ENCODE data around the gene TMCO1.

Gene TMCO1

DNA sequence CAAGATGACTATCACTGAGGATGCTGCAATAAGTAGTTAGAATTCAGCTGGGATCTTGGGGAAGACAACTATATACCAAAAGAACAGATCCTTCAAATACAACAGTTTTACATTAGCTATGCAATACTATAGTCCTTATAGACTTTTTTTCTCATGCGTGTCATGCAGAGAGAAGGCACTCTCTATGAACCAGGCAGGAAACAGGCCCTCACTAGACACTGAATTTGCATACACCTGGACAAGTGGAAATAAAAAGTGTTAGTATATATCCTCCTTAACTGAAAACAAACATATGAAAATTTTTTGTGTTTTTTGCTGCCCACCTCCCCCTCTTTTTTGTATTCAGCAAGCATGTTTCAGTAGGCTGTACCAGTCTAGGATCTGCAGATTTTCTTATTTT lies 29.9 kb downstream of the TMCO1 start:
- H4K8ac ChIP-seq (ENCODE audit: low read length) = no peak overlapping the region
- no peak overlapping the region for H2BK5ac ChIP-seq (ENCODE audit: low read depth, low read length, poor library complexity, severe bottlenecking)
- no peak overlapping the region for H3K9ac ChIP-seq (ENCODE audit: low read length)
- DNase-seq = no peak
- H2BK12ac ChIP-seq (ENCODE audit: low read length in 2 of 2) = no peak overlapping the region
- H3K9me3 ChIP-seq (ENCODE audit: control insufficient read depth, low read length) = no peaks in the 10 kb centered on the region
- no peak overlapping the region for H4K91ac ChIP-seq (ENCODE audit: low read length)
- H2AFZ ChIP-seq (ENCODE audit: low read depth, low read length) = no peak overlapping the region
- peaks cover 19% of the 10 kb centered on the region for H3K79me1 ChIP-seq (replicated peaks; ENCODE audit: low read length, poor library complexity, severe bottlenecking)
- H3K18ac ChIP-seq (ENCODE audit: low read depth in 1 of 2, low read length in 2 of 2) = no peak overlapping the region
- H2AK5ac ChIP-seq (ENCODE audit: low read length, severe bottlenecking) = no peak overlapping the region
- no peak overlapping the region for H3K14ac ChIP-seq (ENCODE audit: low read length in 2 of 2)
- no peak overlapping the region for H3K27ac ChIP-seq (ENCODE audit: low read length, poor library complexity, severe bottlenecking)
- H3K4me2 ChIP-seq (ENCODE audit: low read length, poor library complexity, severe bottlenecking) = no peak overlapping the region
- no peaks in the 10 kb centered on the region for H3K4me1 ChIP-seq (ENCODE audit: control insufficient read depth, insufficient read depth, low read depth, low read length)
- peaks cover 17 to 67% of the 10 kb centered on the region in 2 experiments for H3K36me3 ChIP-seq (ENCODE audit: control insufficient read depth in 1 of 2, insufficient read depth in 2 of 2, low read depth in 1 of 2, low read length in 2 of 2)
- H3K4me3 ChIP-seq (ENCODE audit: insufficient read depth in 1 of 2, low read depth in 1 of 2, low read length in 2 of 2) = no peak overlapping the region
- H2BK120ac ChIP-seq (ENCODE audit: low read depth, low read length) = no peak overlapping the region
- H3K27me3 ChIP-seq (ENCODE audit: control insufficient read depth in 1 of 2, insufficient read depth in 1 of 2, low read length in 2 of 2) = no peaks in the 10 kb centered on the region
- H2BK15ac ChIP-seq (ENCODE audit: low read depth, poor library complexity, severe bottlenecking) = no peak overlapping the region
- no CpG with 5 or more reads among the region's 1 CpG for WGBS
- H3K23ac ChIP-seq (ENCODE audit: low read length in 2 of 2) = no peak overlapping the region
- no peak overlapping the region for H3K4ac ChIP-seq (ENCODE audit: low read depth in 1 of 2, low read length in 2 of 2)

DNA sequence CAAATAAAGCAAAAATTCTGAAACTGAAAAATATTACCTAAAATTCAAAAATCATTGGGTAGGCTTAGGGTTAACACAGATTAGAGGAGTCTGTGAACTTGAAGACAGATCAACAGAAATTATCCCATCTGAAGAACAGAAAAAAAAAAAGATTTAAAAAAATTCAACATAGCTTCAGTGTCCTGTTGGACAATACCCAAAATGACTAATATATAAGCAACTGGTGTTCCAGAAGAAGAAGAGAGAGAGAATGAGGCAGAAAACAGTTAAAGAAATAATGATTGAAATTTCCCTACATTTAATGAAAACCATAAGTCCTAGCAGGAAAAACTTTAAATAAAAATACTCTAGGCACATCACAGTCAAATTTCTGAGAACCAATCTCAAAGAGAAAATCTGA lies 31.5 kb downstream of the TMCO1 start:
- Histone ChIP-seq H3K23ac (ENCODE audit: low read length in 2 of 2) (no peak overlapping the region), H2BK5ac (ENCODE audit: low read depth, low read length, poor library complexity, severe bottlenecking) (no peak overlapping the region), H2BK15ac (ENCODE audit: low read depth, poor library complexity, severe bottlenecking) (no peak overlapping the region), H3K18ac (ENCODE audit: low read depth in 1 of 2, low read length in 2 of 2) (no peak overlapping the region), H2AK5ac (ENCODE audit: low read length, severe bottlenecking) (no peak overlapping the region), H4K8ac (ENCODE audit: low read length) (no peak overlapping the region), H3K36me3 (ENCODE audit: control insufficient read depth in 1 of 2, insufficient read depth in 2 of 2, low read depth in 1 of 2, low read length in 2 of 2) (peaks cover 16 to 66% of the 10 kb centered on the region in 2 experiments), H3K4me2 (ENCODE audit: low read length, poor library complexity, severe bottlenecking) (no peak overlapping the region), H2AFZ (ENCODE audit: low read depth, low read length) (no peak overlapping the region), H3K27me3 (ENCODE audit: control insufficient read depth in 1 of 2, insufficient read depth in 1 of 2, low read length in 2 of 2) (no peaks in the 10 kb centered on the region), H3K14ac (ENCODE audit: low read length in 2 of 2) (no peak overlapping the region), H3K4me1 (ENCODE audit: control insufficient read depth, insufficient read depth, low read depth, low read length) (no peaks in the 10 kb centered on the region), H3K27ac (ENCODE audit: low read length, poor library complexity, severe bottlenecking) (no peak overlapping the region), H3K4ac (ENCODE audit: low read depth in 1 of 2, low read length in 2 of 2) (no peak overlapping the region), H3K9me3 (ENCODE audit: control insufficient read depth, low read length) (no peaks in the 10 kb centered on the region), H3K4me3 (ENCODE audit: insufficient read depth in 1 of 2, low read depth in 1 of 2, low read length in 2 of 2) (no peak overlapping the region), H3K9ac (ENCODE audit: low read length) (no peak overlapping the region), H4K91ac (ENCODE audit: low read length) (no peak overlapping the region), H2BK12ac (ENCODE audit: low read length in 2 of 2) (no peak overlapping the region), H2BK120ac (ENCODE audit: low read depth, low read length) (no peak overlapping the region), H3K79me1 (replicated peaks; ENCODE audit: low read length, poor library complexity, severe bottlenecking) (peaks cover 18% of the 10 kb centered on the region)
- no peak for DNase-seq

DNA sequence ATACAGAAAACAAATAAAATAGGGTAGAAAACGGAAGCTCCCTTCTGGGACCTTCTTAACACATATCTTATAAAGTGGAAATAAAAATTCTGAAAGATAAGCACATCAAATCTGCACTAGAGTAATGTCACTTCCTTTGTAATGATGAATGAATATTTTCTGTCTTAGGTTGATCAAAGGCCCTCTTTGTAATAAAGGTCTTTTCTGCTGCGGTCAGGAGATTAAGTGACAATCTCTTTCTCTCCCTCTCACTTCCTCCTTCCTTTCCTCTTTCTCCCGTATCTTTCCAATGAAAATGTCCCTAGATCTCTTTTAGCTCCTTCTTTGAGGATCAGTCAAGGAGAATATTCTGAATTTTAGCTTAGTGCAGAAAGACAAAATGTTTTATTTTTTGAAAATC lies 33.8 kb downstream of the TMCO1 start:
- Histone ChIP-seq H2BK12ac (ENCODE audit: low read length in 2 of 2) (no peak overlapping the region), H4K91ac (ENCODE audit: low read length) (no peak overlapping the region), H3K4me3 (ENCODE audit: insufficient read depth in 1 of 2, low read depth in 1 of 2, low read length in 2 of 2) (no peak overlapping the region), H3K79me1 (replicated peaks; ENCODE audit: low read length, poor library complexity, severe bottlenecking) (peaks cover 15% of the 10 kb centered on the region), H3K18ac (ENCODE audit: low read depth in 1 of 2, low read length in 2 of 2) (no peak overlapping the region), H3K4me2 (ENCODE audit: low read length, poor library complexity, severe bottlenecking) (no peak overlapping the region), H2BK120ac (ENCODE audit: low read depth, low read length) (no peak overlapping the region), H3K4me1 (ENCODE audit: control insufficient read depth, insufficient read depth, low read depth, low read length) (no peaks in the 10 kb centered on the region), H3K27ac (ENCODE audit: low read length, poor library complexity, severe bottlenecking) (no peak overlapping the region), H3K36me3 (ENCODE audit: control insufficient read depth in 1 of 2, insufficient read depth in 2 of 2, low read depth in 1 of 2, low read length in 2 of 2) (peaks cover 16 to 57% of the 10 kb centered on the region in 2 experiments), H2AK5ac (ENCODE audit: low read length, severe bottlenecking) (no peak overlapping the region), H3K4ac (ENCODE audit: low read depth in 1 of 2, low read length in 2 of 2) (no peak overlapping the region), H2BK5ac (ENCODE audit: low read depth, low read length, poor library complexity, severe bottlenecking) (no peak overlapping the region), H4K8ac (ENCODE audit: low read length) (no peak overlapping the region), H3K27me3 (ENCODE audit: control insufficient read depth in 1 of 2, insufficient read depth in 1 of 2, low read length in 2 of 2) (no peaks in the 10 kb centered on the region), H3K9ac (ENCODE audit: low read length) (no peak overlapping the region), H3K23ac (ENCODE audit: low read length in 2 of 2) (no peak overlapping the region), H2AFZ (ENCODE audit: low read depth, low read length) (no peak overlapping the region), H2BK15ac (ENCODE audit: low read depth, poor library complexity, severe bottlenecking) (no peak overlapping the region), H3K9me3 (ENCODE audit: control insufficient read depth, low read length) (no peaks in the 10 kb centered on the region), H3K14ac (ENCODE audit: low read length in 2 of 2) (no peak overlapping the region)
- 100% methylated on average over 1 of the region's 3 CpGs for WGBS
- no peak for DNase-seq

DNA sequence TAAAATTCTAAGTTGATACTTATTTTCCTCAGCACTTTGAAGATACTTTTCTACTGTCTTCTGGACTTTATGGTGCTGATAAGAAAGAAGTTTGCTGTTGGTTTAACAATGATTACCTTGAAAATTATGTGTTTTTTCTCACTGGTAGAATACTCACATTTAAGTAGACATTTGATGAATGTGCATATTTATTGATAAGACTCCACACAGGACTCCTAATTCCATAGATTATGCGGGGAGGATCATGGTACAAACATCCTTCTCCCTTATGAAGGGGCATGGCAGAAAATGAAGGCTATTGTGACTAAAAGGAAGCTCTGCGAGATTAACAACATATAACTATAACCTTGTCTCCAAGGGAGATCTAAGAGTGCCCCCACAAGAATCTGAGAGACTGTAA lies 41.8 kb downstream of the TMCO1 start:
- Histone ChIP-seq H3K9me3 (ENCODE audit: control insufficient read depth, low read length) (no peaks in the 10 kb centered on the region), H3K4ac (ENCODE audit: low read depth in 1 of 2, low read length in 2 of 2) (no peak overlapping the region), H3K18ac (ENCODE audit: low read depth in 1 of 2, low read length in 2 of 2) (no peak overlapping the region), H2AK5ac (ENCODE audit: low read length, severe bottlenecking) (no peak overlapping the region), H2BK15ac (ENCODE audit: low read depth, poor library complexity, severe bottlenecking) (no peak overlapping the region), H2BK5ac (ENCODE audit: low read depth, low read length, poor library complexity, severe bottlenecking) (no peak overlapping the region), H3K9ac (ENCODE audit: low read length) (no peak overlapping the region), H3K14ac (ENCODE audit: low read length in 2 of 2) (no peak overlapping the region), H2BK120ac (ENCODE audit: low read depth, low read length) (no peak overlapping the region), H3K36me3 (ENCODE audit: control insufficient read depth in 1 of 2, insufficient read depth in 2 of 2, low read depth in 1 of 2, low read length in 2 of 2) (peaks cover 5 to 46% of the 10 kb centered on the region in 2 experiments), H4K91ac (ENCODE audit: low read length) (no peak overlapping the region), H3K4me1 (ENCODE audit: control insufficient read depth, insufficient read depth, low read depth, low read length) (no peaks in the 10 kb centered on the region), H3K27me3 (ENCODE audit: control insufficient read depth in 1 of 2, insufficient read depth in 1 of 2, low read length in 2 of 2) (no peaks in the 10 kb centered on the region), H3K23ac (ENCODE audit: low read length in 2 of 2) (no peak overlapping the region), H3K79me1 (replicated peaks; ENCODE audit: low read length, poor library complexity, severe bottlenecking) (peaks cover 4% of the 10 kb centered on the region), H3K27ac (ENCODE audit: low read length, poor library complexity, severe bottlenecking) (no peak overlapping the region), H3K4me3 (ENCODE audit: insufficient read depth in 1 of 2, low read depth in 1 of 2, low read length in 2 of 2) (no peak overlapping the region), H2AFZ (ENCODE audit: low read depth, low read length) (no peak overlapping the region), H2BK12ac (ENCODE audit: low read length in 2 of 2) (no peak overlapping the region), H3K4me2 (ENCODE audit: low read length, poor library complexity, severe bottlenecking) (no peak overlapping the region), H4K8ac (ENCODE audit: low read length) (no peak overlapping the region)
- DNase-seq = no peak
- no CpG with 5 or more reads among the region's 2 CpGs for WGBS

Data from mesenchymal stem cell (in vitro differentiated cells and primary cell).